K562 (cell line): ENCODE data around the gene SPDEF. TPM values are rescaled to one million over a fixed set of nuclear protein-coding genes. Genes with fewer than 3 reads are reported as not detected.
A peak's percentile ranks its signal among the peaks of the same experiment; 100 is the strongest.

Experiments used
- ATAC-seq: fragments of 200-7000 bp; cut with Tn5 transposase; 3 replicates; pipeline ENCODE4 v1.9.1; 2020; ENCODE audit warnings: moderate library complexity
- BruUV-seq: library from RNA; stranded (reverse); fragments of 400-500 nt; replicated peaks from 2 replicates; lab custom pipeline; 2021; lab: Mats Ljungman, UMichigan
- CTCF ChIA-PET: fragments of 300-600 bp; formaldehyde crosslinking; extraction: SDS; loops from one replicate; lab custom pipeline; 2021; ENCODE audit warnings: low intra/inter-chr PET ratio; lab: Yijun Ruan, JAX
- POLR2A ChIA-PET: fragments of 300-600, 350-650 bp; sonication (Branson Sonifier 250); formaldehyde crosslinking; extraction: SDS; loops from one replicate; lab custom pipeline; 2021; ENCODE audit warnings: antibody characterized with exemption, inconsistent platforms; lab: Yijun Ruan, JAX
- DNase-seq, 4 experiments: peaks; one replicate each; pipeline versions ENCODE4 v3.0.0 to v3.0.0-alpha.2; 2011 to 2018; ENCODE audit warnings: low spot score in 3 of 4, mixed read lengths in 3 of 4; ENCODE audit errors: extremely low read depth in 1 of 4
- FAIRE-seq: peaks from 2 replicates; lab custom pipeline; 2011; peaks lifted over from hg19 to GRCh38; lab: Jason Lieb, UNC
- H2AFZ ChIP-seq: 2 replicates; pipeline ENCODE4 v1.6.0; 2011; ENCODE audit warnings: low read depth, low read length, control low read depth, inconsistent platforms
- H3K27ac ChIP-seq: fragments of 200-600 bp; 3 replicates; pipeline ENCODE4 v1.8.0; 2011; ENCODE audit warnings: low read depth, mild to moderate bottlenecking, control low read depth, inconsistent platforms, low read length, moderate library complexity, mixed read lengths; ENCODE audit errors: extremely low read depth
- H3K27me3 ChIP-seq, 2 experiments: fragments of 300-600 bp in 1 of 2; 2 replicates in 1 of 2; 3 replicates in 1 of 2; pipeline versions ENCODE4 v1.6.0 to v1.8.0; 2011; ENCODE audit warnings: inconsistent platforms in 2 of 2, low read length in 2 of 2, mild to moderate bottlenecking in 1 of 2, mixed read lengths in 1 of 2, moderate library complexity in 1 of 2; ENCODE audit not compliant: control insufficient read depth in 2 of 2, insufficient read depth in 2 of 2
- H3K36me3 ChIP-seq: fragments of 300-600 bp; 3 replicates; pipeline ENCODE4 v1.8.0; 2011; ENCODE audit warnings: mild to moderate bottlenecking, low read length, inconsistent platforms; ENCODE audit not compliant: control insufficient read depth, insufficient read depth
- H3K4me1 ChIP-seq, 2 experiments: fragments of 200-600 bp in 1 of 2; replicated peaks in 1 of 2; 2 replicates in 1 of 2; 3 replicates in 1 of 2; pipeline versions ENCODE4 v1.5.1 to v1.8.0; 2011; ENCODE audit warnings: inconsistent platforms in 2 of 2, low read length in 2 of 2, mild to moderate bottlenecking in 1 of 2, mixed read lengths in 1 of 2, moderate library complexity in 1 of 2; ENCODE audit not compliant: control insufficient read depth in 2 of 2, insufficient read depth in 2 of 2
- H3K4me2 ChIP-seq: 2 replicates; pipeline ENCODE4 v1.6.1; 2011; ENCODE audit warnings: low read length, control low read depth, inconsistent platforms, mixed read lengths; ENCODE audit not compliant: insufficient read depth
- H3K4me3 ChIP-seq: fragments of 200-600 bp; sonication (generic), shearing (Covaris generic); 2 replicates; pipeline ENCODE4 v1.5.1; 2016; ENCODE audit warnings: control low read depth, inconsistent platforms
- H3K79me2 ChIP-seq: fragments of 200-600 bp; 3 replicates; pipeline ENCODE4 v1.8.0; 2011; ENCODE audit warnings: low read length, inconsistent platforms; ENCODE audit not compliant: control insufficient read depth, insufficient read depth
- H3K9ac ChIP-seq, 2 experiments: 2 replicates each; pipeline versions ENCODE4 v1.6.0 to v1.6.1; 2011; ENCODE audit warnings: low read depth in 2 of 2, low read length in 2 of 2, control low read depth in 1 of 2, inconsistent platforms in 1 of 2, mild to moderate bottlenecking in 1 of 2, mixed read lengths in 1 of 2; ENCODE audit not compliant: insufficient read depth in 1 of 2
- H3K9me1 ChIP-seq: one replicate; pipeline ENCODE4 v1.6.0; 2011; ENCODE audit warnings: inconsistent platforms, mild to moderate bottlenecking, low read length, moderate library complexity; ENCODE audit not compliant: control insufficient read depth, insufficient read depth
- H3K9me3 ChIP-seq: replicated peaks from 2 replicates; pipeline ENCODE4 v1.5.1; 2011; ENCODE audit warnings: low read depth, low read length, inconsistent platforms; ENCODE audit not compliant: control insufficient read depth, insufficient read depth
- H4K20me1 ChIP-seq: replicated peaks from 2 replicates; pipeline ENCODE4 v1.6.1; 2011; ENCODE audit warnings: low read length, inconsistent platforms, mixed read lengths; ENCODE audit not compliant: control insufficient read depth, insufficient read depth
- TAF15 ChIP-seq: fragments of 200-400 bp; formaldehyde crosslinking; IDR thresholded peaks from 2 replicates; pipeline ENCODE4 v1.6.1; 2017; ENCODE audit warnings: mild to moderate bottlenecking, low read depth, low read length, moderate library complexity
- WGBS: fragments of 100-300 bp; shearing (Covaris generic); methylation state at CpG from one replicate; pipeline ENCODE4 v1.1.6; 2016; ENCODE audit warnings: low coverage, mixed read lengths; ENCODE audit not compliant: insufficient coverage; ENCODE audit errors: missing lambda C conversion rate; 5-methylcytosine and 5-hydroxymethylcytosine counted together
- in situ Hi-C: fragments of 300-500 bp; cut with MboI; formaldehyde crosslinking; loops from 4 replicates; pipeline ENCODE4 v1.15.0; 2018; ENCODE audit warnings: inconsistent platforms, mixed read lengths
- intact Hi-C: fragments of 100-400 bp; cut with micrococcal nuclease; formaldehyde crosslinking; loops from 2 replicates; pipeline ENCODE4 v1.14.2; 2022
- polyA plus RNA-seq, 8 experiments: library from polyadenylated mRNA; depleted of rRNA in 4 of 8; stranded (reverse) in 5 of 8; unstranded in 3 of 8; fragments of >200 nt; fragmentation: Nextera tagmentation in 2 of 8; fragmentation: Illumina TruSeq in 1 of 8; extraction: Ambion mirVana in 2 of 8; extraction: Trizol in 1 of 8; gene quantifications; 2 replicates each; pipeline versions ENCODE4 v1.2.1 to v1.2.3, GENCODE V29; 2011 to 2014; ENCODE audit warnings: inconsistent platforms in 1 of 8, missing spikeins in 1 of 8
- total RNA-seq, 7 experiments: library from RNA; depleted of rRNA in 6 of 7; stranded (reverse); fragments of >200 nt in 6 of 7; fragmentation: Illumina TruSeq in 2 of 7; extraction: Trizol in 2 of 7; gene quantifications; 2 replicates each; pipeline versions ENCODE4 v1.2.1 to v1.2.3, GENCODE V29; 2011 to 2021; ENCODE audit warnings: low replicate concordance in 1 of 7
- TF ChIP-seq, protein P1 (sequence below): sonication (generic); formaldehyde crosslinking; IDR thresholded peaks from 2 replicates; pipeline ENCODE4 v1.9.0; 2022; ENCODE audit warnings: mild to moderate bottlenecking, missing genetic modification reagents

SPDEF gene
- total and polyA plus RNA-seq, 9 of the 15 experiments (the other 6 are each of a cell fraction or from before 2014, with no cell fraction given): 0.04 to 0.12 (median 0.11) TPM; not detected in 5

DNA sequence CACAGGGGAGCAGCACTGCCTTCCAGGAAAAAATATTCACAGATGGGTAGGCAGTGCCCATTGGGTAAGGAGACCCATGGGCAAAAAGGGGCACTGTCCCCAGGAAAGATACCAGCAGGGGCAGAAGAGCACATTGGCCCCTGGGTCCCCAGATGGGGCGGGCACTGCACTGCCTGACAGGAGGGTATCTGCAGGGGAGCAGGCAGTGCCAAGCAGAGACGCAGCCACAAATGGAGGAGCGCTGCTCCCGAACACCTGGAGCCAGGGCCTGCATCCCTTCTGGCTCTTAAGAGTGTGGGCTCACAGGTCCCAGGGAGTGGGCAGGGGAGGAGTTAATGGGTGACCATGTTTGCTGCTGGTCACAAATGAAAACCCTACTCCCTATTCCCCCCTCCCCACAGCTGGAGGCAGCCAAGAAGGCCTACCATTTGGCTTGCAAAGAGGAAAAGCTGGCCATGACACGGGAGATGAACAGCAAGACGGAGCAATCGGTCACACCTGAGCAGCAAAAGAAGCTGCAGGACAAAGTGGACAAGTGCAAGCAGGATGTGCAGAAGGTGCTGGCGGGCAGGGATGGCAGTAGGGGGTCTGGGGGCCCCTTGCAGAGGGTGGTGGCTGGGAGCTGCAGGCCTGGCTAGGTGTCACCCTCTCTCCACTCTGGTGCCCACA is 27.0 kb downstream of the SPDEF start:
- TF ChIP-seq TAF15: no peak
- TF ChIP-seq, protein P1, sequence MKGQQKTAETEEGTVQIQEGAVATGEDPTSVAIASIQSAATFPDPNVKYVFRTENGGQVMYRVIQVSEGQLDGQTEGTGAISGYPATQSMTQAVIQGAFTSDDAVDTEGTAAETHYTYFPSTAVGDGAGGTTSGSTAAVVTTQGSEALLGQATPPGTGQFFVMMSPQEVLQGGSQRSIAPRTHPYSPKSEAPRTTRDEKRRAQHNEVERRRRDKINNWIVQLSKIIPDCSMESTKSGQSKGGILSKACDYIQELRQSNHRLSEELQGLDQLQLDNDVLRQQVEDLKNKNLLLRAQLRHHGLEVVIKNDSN (CRISPR knock-in tag): peak; percentile 23; the same call in 1 of the 2 replicates
- TF ChIP-seq, all 486 proteins: peak for 1
- intact Hi-C loops (no loop called here), in situ Hi-C loops (loop anchor here (5.0 kb wide), 1 partner anchor 78 kb away; no protein-coding TSS in a partner anchor)
- H3K27me3 ChIP-seq: no peaks in the 10 kb centered on the region
- no peak overlapping the region for H2AFZ ChIP-seq
- ATAC-seq: no peak
- peak overlapping the region in 1 of 2 experiments; percentile 46; a peak in 1 of 4 replicates for H3K9ac ChIP-seq
- no TSS peak for BruUV-seq
- no peak overlapping the region for H3K4me3 ChIP-seq
- ChIA-PET CTCF (interaction anchor here (0.5 to 1.0 kb wide), 3 partner anchors 81 to 610 kb away, joined by 3 to 4 read pairs (median 4); no protein-coding TSS in a partner anchor), POLR2A (interaction anchor here (0.8 kb wide), 1 partner anchor 16 kb away, joined by 3 read pairs; no protein-coding TSS in a partner anchor)
- H3K27ac ChIP-seq: no peak overlapping the region
- no peak for DNase-seq
- no peak overlapping the region for H3K4me2 ChIP-seq
- no peaks in the 10 kb centered on the region for H3K36me3 ChIP-seq
- no peaks in the 10 kb centered on the region for H3K9me3 ChIP-seq
- FAIRE-seq: no peak
- no peaks in the 10 kb centered on the region for H3K79me2 ChIP-seq
- peaks cover 24 to 61% of the 10 kb centered on the region in 2 experiments for H3K4me1 ChIP-seq
- WGBS: 57% methylated on average over 8 of the region's 8 CpGs
- H3K9me1 ChIP-seq: no peaks in the 10 kb centered on the region
- H4K20me1 ChIP-seq: no peaks in the 10 kb centered on the region
